ENCODE data around the gene FGFR3.

GRCh38 chr4:1810765-1811164, 17.7 kb downstream of the FGFR3 start:
- no peak for TF ChIP-seq CTCF (IDR thresholded peaks at IDR 0.05)
- TF ChIP-seq POLR2A (IDR thresholded peaks at IDR 0.05; ENCODE audit: low read depth) = no peak
- TF ChIP-seq EP300 (IDR thresholded peaks at IDR 0.05) = no peak

All from esophagus muscularis mucosa (tissue), 4 donors.